Measurements from ENCODE around the gene ARID1B.

GRCh38 chr6:156771047-156771446 lies 6.1 kb upstream of the ARID1B start:
- TF ChIP-seq CTCF (IDR thresholded peaks at IDR 0.05) (no peak), EZH2 (IDR thresholded peaks at IDR 0.05; ENCODE audit: borderline replicate concordance, insufficient read depth, low read depth, low read length, poor library complexity, severe bottlenecking) (no peak)
